ENCODE data around the gene MISP3.
"Not testable (repeated sequence)": the region's sequence is repeated elsewhere in the genome, so short reads cannot be mapped to it uniquely, and the experiment has no call there.

MISP3 gene

GRCh38 chr19:14039181-14039580, 33.4 kb upstream of the MISP3 start:
- no peak overlapping the region for H3K27ac ChIP-seq (ENCODE audit: low read length)
- H3K27me3 ChIP-seq (ENCODE audit: control insufficient read depth, insufficient read depth, low read length) = no peaks in the 10 kb centered on the region
- H3K9ac ChIP-seq (ENCODE audit: low read length) = no peak overlapping the region
- no peak overlapping the region for H3K4me3 ChIP-seq (ENCODE audit: low read length)
- no peaks in the 10 kb centered on the region for H3K36me3 ChIP-seq (ENCODE audit: control insufficient read depth, low read depth, low read length)
- no peaks in the 10 kb centered on the region for H3K4me1 ChIP-seq (ENCODE audit: control insufficient read depth, low read depth, low read length)
- no peaks in the 10 kb centered on the region for H3K9me3 ChIP-seq (ENCODE audit: control insufficient read depth, low read depth, low read length)

GRCh38 chr19:14042659-14043608, 29.7 kb upstream of the MISP3 start:
- not testable (repeated sequence) for H3K4me3 ChIP-seq (ENCODE audit: low read length); H3K4me1 ChIP-seq (ENCODE audit: control insufficient read depth, low read depth, low read length); H3K9me3 ChIP-seq (ENCODE audit: control insufficient read depth, low read depth, low read length); H3K36me3 ChIP-seq (ENCODE audit: control insufficient read depth, low read depth, low read length); H3K27me3 ChIP-seq (ENCODE audit: control insufficient read depth, insufficient read depth, low read length)
- peak overlapping the region; percentile 76 for H3K27ac ChIP-seq (ENCODE audit: low read length)
- peak overlapping the region; percentile 62 for H3K9ac ChIP-seq (ENCODE audit: low read length)

GRCh38 chr19:14047866-14048265, 24.7 kb upstream of the MISP3 start:
- not testable (repeated sequence) for H3K27ac ChIP-seq (ENCODE audit: low read length); H3K27me3 ChIP-seq (ENCODE audit: control insufficient read depth, insufficient read depth, low read length); H3K4me3 ChIP-seq (ENCODE audit: low read length); H3K36me3 ChIP-seq (ENCODE audit: control insufficient read depth, low read depth, low read length); H3K9ac ChIP-seq (ENCODE audit: low read length); H3K9me3 ChIP-seq (ENCODE audit: control insufficient read depth, low read depth, low read length); H3K4me1 ChIP-seq (ENCODE audit: control insufficient read depth, low read depth, low read length)

GRCh38 chr19:14048443-14049153, 24.0 kb upstream of the MISP3 start:
- no peak overlapping the region for H3K27ac ChIP-seq (ENCODE audit: low read length)
- peaks cover 3% of the 10 kb centered on the region for H3K9me3 ChIP-seq (ENCODE audit: control insufficient read depth, low read depth, low read length)
- H3K4me3 ChIP-seq (ENCODE audit: low read length) = no peak overlapping the region
- H3K9ac ChIP-seq (ENCODE audit: low read length) = no peak overlapping the region
- H3K27me3 ChIP-seq (ENCODE audit: control insufficient read depth, insufficient read depth, low read length) = no peaks in the 10 kb centered on the region
- no peaks in the 10 kb centered on the region for H3K36me3 ChIP-seq (ENCODE audit: control insufficient read depth, low read depth, low read length)
- no peaks in the 10 kb centered on the region for H3K4me1 ChIP-seq (ENCODE audit: control insufficient read depth, low read depth, low read length)

GRCh38 chr19:14050512-14050911, 22.1 kb upstream of the MISP3 start:
- no peak overlapping the region for H3K9ac ChIP-seq (ENCODE audit: low read length)
- no peaks in the 10 kb centered on the region for H3K4me1 ChIP-seq (ENCODE audit: control insufficient read depth, low read depth, low read length)
- no peaks in the 10 kb centered on the region for H3K36me3 ChIP-seq (ENCODE audit: control insufficient read depth, low read depth, low read length)
- peaks cover 3% of the 10 kb centered on the region for H3K9me3 ChIP-seq (ENCODE audit: control insufficient read depth, low read depth, low read length)
- no peak overlapping the region for H3K4me3 ChIP-seq (ENCODE audit: low read length)
- H3K27me3 ChIP-seq (ENCODE audit: control insufficient read depth, insufficient read depth, low read length) = no peaks in the 10 kb centered on the region
- H3K27ac ChIP-seq (ENCODE audit: low read length) = no peak overlapping the region

GRCh38 chr19:14050961-14051360, 21.6 kb upstream of the MISP3 start:
- not testable (repeated sequence) for H3K4me1 ChIP-seq (ENCODE audit: control insufficient read depth, low read depth, low read length); H3K27ac ChIP-seq (ENCODE audit: low read length); H3K9me3 ChIP-seq (ENCODE audit: control insufficient read depth, low read depth, low read length); H3K4me3 ChIP-seq (ENCODE audit: low read length); H3K27me3 ChIP-seq (ENCODE audit: control insufficient read depth, insufficient read depth, low read length); H3K9ac ChIP-seq (ENCODE audit: low read length); H3K36me3 ChIP-seq (ENCODE audit: control insufficient read depth, low read depth, low read length)

GRCh38 chr19:14051980-14052379, 20.6 kb upstream of the MISP3 start:
- no peak overlapping the region for H3K9ac ChIP-seq (ENCODE audit: low read length)

GRCh38 chr19:14052470-14052869, 20.1 kb upstream of the MISP3 start:
- H3K9me3 ChIP-seq (ENCODE audit: control insufficient read depth, low read depth, low read length) = peaks cover 3% of the 10 kb centered on the region
- H3K36me3 ChIP-seq (ENCODE audit: control insufficient read depth, low read depth, low read length) = no peaks in the 10 kb centered on the region
- H3K4me1 ChIP-seq (ENCODE audit: control insufficient read depth, low read depth, low read length) = no peaks in the 10 kb centered on the region
- no peak overlapping the region for H3K9ac ChIP-seq (ENCODE audit: low read length)
- no peak overlapping the region for H3K27ac ChIP-seq (ENCODE audit: low read length)
- no peak overlapping the region for H3K4me3 ChIP-seq (ENCODE audit: low read length)
- no peaks in the 10 kb centered on the region for H3K27me3 ChIP-seq (ENCODE audit: control insufficient read depth, insufficient read depth, low read length)

More at GRCh38 chr19:14051980-14052379, 20.6 kb upstream of the MISP3 start:
- H3K4me1 ChIP-seq (ENCODE audit: control insufficient read depth, low read depth, low read length) = no peaks in the 10 kb centered on the region
- no peaks in the 10 kb centered on the region for H3K36me3 ChIP-seq (ENCODE audit: control insufficient read depth, low read depth, low read length)
- H3K4me3 ChIP-seq (ENCODE audit: low read length) = no peak overlapping the region
- H3K27me3 ChIP-seq (ENCODE audit: control insufficient read depth, insufficient read depth, low read length) = no peaks in the 10 kb centered on the region
- H3K27ac ChIP-seq (ENCODE audit: low read length) = no peak overlapping the region
- peaks cover 3% of the 10 kb centered on the region for H3K9me3 ChIP-seq (ENCODE audit: control insufficient read depth, low read depth, low read length)

- no peak overlapping the region for H3K9ac ChIP-seq (ENCODE audit: low read length)
- no peaks in the 10 kb centered on the region for H3K4me1 ChIP-seq (ENCODE audit: control insufficient read depth, low read depth, low read length)
- no peaks in the 10 kb centered on the region for H3K36me3 ChIP-seq (ENCODE audit: control insufficient read depth, low read depth, low read length)
- no peak overlapping the region for H3K4me3 ChIP-seq (ENCODE audit: low read length)
- no peak overlapping the region for H3K27ac ChIP-seq (ENCODE audit: low read length)
- H3K9me3 ChIP-seq (ENCODE audit: control insufficient read depth, low read depth, low read length) = peaks cover 3% of the 10 kb centered on the region
- peaks cover 3% of the 10 kb centered on the region for H3K27me3 ChIP-seq (ENCODE audit: control insufficient read depth, insufficient read depth, low read length)
Observed at GRCh38 chr19:14053032-14053431, 19.6 kb upstream of the MISP3 start.

- Histone ChIP-seq H3K4me3 (ENCODE audit: low read length) (no peak overlapping the region), H3K27me3 (ENCODE audit: control insufficient read depth, insufficient read depth, low read length) (peaks cover 7% of the 10 kb centered on the region), H3K9ac (ENCODE audit: low read length) (no peak overlapping the region), H3K36me3 (ENCODE audit: control insufficient read depth, low read depth, low read length) (no peaks in the 10 kb centered on the region), H3K4me1 (ENCODE audit: control insufficient read depth, low read depth, low read length) (peaks cover 2% of the 10 kb centered on the region), H3K27ac (ENCODE audit: low read length) (no peak overlapping the region), H3K9me3 (ENCODE audit: control insufficient read depth, low read depth, low read length) (no peaks in the 10 kb centered on the region)
Observed at GRCh38 chr19:14053500-14053899, 19.1 kb upstream of the MISP3 start.

- Histone ChIP-seq H3K27ac (ENCODE audit: low read length) (no peak overlapping the region), H3K9me3 (ENCODE audit: control insufficient read depth, low read depth, low read length) (no peaks in the 10 kb centered on the region), H3K9ac (ENCODE audit: low read length) (no peak overlapping the region), H3K4me3 (ENCODE audit: low read length) (no peak overlapping the region), H3K36me3 (ENCODE audit: control insufficient read depth, low read depth, low read length) (no peaks in the 10 kb centered on the region), H3K4me1 (ENCODE audit: control insufficient read depth, low read depth, low read length) (peaks cover 5% of the 10 kb centered on the region), H3K27me3 (ENCODE audit: control insufficient read depth, insufficient read depth, low read length) (peaks cover 13% of the 10 kb centered on the region)
Observed at GRCh38 chr19:14054099-14054498, 18.5 kb upstream of the MISP3 start.
